TTC549 (cell line): ENCODE measurements around the gene CDC45.

ENCODE experiments used
- FAIRE-seq: peaks from 2 replicates; lab custom pipeline; 2012; peaks lifted over from hg19 to GRCh38; lab: Jason Lieb, UNC

The CDC45 gene

DNA sequence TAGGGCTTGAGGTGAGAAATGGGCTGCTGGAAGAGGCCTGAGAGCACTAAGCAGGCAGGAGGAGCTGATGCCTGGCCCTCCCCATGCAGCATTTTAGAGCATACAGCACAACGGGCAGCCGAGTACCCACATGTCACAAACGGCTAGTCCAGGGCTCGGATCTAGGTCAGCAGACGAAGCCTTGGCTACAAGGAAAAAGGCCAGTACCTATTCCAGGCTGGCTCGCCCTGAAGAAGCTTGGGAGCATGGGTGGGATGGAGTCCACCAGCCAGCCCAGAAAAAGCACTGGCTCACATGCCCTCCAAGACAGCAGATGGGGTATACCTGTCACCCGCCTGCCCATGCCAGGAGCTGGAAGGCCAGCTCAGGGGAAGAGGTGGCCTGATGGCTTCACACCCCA lies 10.3 kb upstream of the CDC45 start:
- no peak for FAIRE-seq

DNA sequence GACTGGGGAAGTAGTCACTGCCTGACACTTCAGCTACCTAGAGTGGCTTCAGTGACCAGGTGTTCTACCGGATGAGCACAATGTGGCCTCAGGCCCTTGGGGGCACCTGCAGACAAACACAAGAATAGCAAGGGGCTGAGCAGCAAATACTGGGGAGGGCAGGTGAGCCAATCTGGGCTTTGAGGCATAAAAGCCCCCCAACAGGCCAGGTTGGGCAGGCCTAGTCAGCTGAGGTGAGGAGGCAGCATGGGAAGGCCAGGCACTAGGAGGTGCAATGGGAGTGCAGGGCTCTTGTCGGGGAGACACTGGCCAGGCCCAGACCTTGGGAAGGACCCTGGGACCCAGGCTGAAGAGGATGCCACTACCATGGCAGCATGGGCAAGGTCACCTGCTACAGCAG lies 9.7 kb upstream of the CDC45 start:
- FAIRE-seq, result no peak

DNA sequence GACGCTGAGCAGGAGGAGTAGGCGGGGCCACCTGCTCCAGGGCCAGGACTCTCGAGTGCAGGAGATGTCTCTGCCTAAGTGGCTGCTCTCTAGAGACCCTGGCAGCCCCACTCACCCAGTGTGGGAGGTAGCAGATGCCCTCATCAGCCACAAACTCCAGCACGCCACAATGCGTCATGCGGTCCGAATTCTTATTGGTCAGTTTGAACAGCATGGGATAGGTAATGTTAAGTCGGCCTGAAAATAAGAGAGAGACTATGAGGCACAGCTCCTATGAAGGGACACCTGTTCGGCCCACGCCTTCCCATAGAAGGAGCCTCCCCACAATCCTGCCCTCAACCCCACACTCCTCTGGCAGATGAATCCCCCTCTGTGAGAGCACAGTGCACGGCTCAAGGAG lies 8.1 kb upstream of the CDC45 start:
- FAIRE-seq, result no peak

DNA sequence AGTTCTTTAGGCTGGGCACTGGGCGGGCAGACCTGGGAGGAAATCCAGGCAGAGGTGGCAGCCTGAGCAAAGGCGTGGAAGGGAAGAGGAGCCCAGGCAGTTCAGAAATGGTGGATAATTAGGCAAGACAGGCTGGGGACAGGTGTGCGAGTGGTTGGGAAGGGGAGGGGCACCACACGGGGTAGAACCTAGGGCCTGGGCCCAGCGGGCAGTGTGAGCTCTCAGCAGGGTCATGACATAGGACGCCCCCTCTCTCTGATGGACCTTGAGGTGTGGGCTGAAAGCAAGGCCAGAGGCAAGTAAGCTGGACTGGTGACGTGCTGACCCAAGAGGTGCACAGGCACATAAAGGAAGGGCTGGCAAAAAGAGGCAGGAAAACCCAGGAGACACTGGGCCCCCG lies 7.5 kb upstream of the CDC45 start:
- no peak for FAIRE-seq

DNA sequence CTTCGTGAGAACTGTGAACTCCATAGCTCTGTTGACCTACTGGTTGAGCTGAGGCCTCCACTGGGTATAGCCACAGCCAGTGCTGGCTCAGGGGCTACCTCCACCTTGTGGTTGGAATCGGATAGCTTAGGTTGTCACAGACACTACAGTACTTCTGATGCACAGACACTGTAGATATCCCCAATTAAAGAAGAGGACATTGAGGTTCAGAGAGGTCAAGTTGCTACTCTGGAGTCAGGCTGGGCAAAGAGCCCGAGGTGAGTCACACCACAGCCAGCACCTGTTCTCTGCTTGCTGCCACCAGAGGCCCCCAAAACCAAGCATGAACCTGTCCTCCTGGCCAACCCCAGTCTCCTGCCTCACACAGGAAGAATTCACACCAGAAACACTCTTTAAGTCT lies 6.1 kb upstream of the CDC45 start:
- no peak for FAIRE-seq

DNA sequence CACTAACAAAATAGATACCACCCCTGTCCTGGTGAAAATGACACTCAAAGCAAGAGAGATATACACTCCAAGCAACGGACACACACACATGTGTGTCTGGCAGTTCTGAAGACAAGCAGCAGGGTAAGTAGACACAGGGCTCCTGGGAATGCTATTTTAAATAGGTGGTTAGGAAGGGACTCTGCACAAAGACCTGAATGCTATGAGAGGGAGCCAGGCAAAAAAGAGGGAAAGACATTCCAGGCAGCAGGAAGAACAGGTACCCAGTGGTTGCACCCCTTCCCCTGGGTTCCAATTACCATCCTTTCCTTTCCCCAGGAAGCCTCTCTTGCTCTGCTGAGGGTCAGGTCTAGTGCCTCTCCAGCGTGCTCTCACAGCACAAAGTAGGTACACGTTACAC lies 3.7 kb upstream of the CDC45 start:
- no peak for FAIRE-seq

DNA sequence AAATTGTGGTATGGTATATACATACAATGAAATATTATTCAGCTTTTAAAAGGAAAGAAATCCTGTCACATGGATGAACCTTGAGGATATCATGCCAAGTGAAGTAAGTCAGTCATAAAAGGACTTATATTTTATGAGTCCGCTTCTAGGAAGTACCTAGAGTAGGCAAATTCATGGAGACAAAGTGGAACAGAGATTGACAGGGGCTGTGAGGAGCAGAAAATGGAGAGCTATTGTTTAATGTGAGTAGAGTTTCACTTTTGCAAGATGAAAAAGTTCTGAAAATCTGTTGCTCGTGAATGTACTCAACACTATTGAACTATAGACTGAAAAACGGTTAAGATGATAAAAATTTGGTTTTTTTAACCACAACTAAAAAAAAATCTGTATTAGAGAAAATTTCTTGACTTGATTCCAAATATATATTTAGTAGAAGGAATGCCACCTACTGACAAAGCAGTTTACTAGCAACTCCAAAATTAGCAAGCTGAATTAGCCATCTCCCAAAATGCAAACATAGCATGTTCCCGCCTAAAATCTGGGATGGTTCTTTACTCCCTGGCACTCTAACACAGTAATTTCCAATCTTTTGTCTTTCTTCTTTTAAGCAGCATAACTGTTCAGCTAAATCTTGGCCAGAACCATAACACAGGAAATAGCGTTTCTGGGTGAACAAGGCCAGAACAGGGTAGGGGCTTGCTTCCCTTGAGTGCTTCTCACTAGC lies 2.2 kb upstream of the CDC45 start:
- FAIRE-seq, result no peak

DNA sequence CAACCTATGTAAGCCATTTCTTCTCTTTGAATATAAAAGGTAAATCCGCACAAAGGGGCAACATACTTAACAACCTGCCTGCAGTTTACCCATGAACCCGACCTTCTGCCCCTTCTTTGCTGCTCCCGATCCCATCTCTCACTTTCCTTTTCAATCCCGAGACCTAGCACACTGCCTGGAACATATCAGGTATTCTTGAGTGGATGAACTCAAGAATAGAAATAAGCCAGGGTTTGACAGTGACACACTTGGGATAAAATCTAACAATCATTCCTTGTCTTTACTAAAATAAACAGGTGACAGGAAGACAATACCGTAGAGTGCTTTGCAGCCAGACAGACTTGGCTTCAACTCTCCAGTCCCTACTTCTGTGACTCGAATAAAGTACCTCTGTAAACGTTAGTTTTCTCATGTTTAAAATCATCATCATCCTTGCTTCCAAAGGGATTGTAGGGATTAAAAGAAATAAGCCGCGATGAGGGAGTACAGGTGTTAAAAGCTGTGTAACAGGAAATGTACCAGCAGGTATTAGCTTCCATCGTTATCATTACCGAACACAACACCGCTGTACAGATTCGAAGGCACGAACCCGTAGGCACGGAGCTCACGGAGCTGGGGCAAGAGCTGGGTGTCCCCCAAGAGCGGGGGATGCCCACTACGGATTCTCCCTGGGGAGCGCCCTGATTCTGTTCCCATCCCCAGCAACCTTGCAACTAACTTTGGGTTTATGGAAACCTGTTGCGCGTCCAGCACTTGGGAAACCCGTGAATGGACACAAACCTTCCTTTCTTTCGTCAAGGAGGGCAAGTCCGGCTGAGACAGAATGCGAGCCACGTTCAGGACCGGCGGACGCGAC lies 1.4 kb upstream of the CDC45 start:
- no peak for FAIRE-seq

DNA sequence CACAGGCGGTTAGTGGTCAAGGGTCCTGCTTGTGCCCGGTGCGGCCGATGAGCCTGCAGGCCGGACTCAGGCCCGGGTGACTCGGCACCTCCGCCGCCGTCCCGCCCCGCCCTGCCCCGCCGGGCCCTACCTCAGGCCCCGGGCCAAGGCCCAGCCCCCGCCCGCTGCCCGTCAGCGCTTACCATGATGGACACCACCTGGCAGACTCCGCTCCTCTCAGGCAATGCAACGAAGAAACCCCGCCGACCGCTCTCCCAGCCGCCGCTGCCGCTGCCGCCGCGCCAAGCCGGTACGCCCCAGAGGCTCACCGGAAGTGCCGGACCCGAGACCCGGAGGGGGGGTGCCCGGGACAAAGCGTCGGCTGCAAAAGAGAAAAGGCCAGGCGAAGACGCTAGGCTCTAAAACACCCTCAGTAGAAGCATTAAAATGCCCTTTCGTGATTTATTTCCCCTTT lies 792 bp upstream of the CDC45 start, which contains the start of gene UFD1:
UFD1 (minus strand) TSS at position 293 of the 454 bp plus-strand sequence; CDS start at position 185, 108 bp downstream.
- FAIRE-seq, result no peak

DNA sequence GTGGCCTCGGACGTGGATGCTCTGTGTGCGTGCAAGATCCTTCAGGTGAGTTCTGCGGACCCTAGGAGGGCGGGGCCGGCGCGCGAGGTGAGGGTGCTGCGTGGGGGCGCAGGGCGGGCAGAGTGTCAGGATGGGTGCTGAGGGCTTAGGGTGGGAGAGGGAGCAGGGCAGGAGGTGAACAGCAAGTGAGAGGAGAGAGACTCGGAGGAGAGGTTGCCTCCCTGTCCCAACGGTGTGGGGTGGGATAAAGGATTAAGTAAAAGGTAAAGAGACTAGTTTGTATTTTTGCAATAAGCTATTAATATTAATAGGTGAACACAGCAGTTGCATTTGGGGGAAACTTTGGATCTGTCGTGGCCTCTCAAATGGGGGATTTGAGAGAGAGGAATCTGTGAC lies 451 bp downstream of the CDC45 start:
- FAIRE-seq, result no peak

DNA sequence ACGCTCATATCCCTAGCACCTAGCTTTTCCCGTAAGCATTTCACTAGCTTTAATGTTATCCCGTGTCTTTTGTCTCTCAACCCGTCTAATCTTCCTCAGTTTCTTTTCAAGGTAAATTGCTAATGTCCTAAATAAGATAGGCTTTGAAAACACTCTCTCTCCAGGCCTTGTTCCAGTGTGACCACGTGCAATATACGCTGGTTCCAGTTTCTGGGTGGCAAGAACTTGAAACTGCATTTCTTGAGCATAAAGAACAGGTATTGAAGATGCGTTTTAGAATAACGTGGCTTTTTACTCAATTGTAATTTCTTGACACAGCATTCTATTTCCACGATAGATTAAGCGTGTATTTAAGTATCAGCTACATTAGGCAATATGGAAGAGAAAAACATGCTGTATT lies 1.1 kb downstream of the CDC45 start:
- no peak for FAIRE-seq

DNA sequence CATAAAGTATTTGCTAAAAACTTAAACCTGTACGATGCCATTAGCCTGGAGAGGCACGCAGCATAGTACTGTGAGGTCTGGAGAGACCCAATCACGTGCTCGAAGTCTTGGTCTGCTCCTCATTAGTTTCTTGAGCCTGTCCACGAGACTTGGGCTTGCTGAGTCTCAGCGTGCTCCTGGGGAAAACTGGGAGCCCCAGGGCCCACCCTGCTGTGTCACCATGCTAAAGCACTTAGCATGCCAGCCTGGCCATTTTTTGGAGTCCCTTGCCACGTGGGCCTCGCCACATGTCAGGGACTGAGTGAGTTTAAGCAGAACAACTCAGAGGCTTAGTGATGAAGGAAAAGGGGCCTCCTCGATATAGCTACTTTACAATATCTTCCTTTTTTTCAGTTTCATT lies 2.6 kb downstream of the CDC45 start:
- no peak for FAIRE-seq

DNA sequence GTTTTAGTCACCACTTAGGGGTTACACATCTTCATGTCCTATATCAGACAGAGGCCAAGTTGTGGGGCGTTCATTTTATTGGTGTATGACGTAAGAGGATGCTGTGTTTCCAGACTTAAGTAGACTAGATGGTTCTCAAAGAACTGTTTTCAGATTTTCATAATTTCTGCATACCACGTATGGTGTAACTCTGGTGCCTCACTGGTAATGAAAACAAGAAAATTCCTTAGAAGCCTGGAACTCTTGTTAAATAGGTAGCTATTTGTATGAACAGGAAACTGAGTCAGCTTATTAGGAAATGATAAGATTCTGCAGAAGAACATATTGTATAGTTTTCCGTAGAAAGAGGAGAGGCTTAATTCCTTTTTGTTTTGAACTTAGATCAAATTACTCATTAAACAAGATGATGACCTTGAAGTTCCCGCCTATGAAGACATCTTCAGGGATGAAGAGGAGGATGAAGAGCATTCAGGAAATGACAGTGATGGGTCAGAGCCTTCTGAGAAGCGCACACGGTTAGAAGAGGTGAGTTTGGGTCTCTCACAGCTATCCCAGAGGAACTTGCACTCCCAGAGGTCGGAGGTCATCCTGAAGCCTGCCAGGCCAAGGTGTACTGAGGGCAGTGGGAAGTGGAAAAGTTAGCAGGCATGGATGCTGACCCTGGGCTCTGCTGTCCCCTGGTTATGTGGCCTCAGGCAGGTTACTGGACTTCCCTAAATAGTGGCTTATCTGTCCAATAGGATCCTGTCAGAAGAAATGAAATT lies 3.9 kb downstream of the CDC45 start:
- FAIRE-seq, result no peak

DNA sequence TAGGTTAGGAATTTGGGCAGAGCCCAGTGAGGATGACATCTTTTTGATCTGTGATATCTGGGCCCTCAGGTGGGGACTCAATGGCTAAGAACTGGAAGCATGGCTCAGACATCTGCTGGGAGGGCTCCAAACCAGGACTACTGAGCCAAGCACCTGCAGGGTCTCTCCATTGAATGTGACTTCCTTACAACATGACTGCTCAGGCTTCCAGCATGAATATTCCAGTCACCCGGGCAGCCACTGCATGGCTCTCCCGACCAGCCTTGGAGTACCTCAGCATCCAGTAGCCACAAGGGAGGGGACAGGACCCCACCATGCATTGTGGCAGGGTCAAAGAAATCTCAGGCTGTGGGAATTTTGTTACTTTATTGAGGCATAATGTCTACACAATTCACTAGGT lies 8.6 kb downstream of the CDC45 start:
- no peak for FAIRE-seq

DNA sequence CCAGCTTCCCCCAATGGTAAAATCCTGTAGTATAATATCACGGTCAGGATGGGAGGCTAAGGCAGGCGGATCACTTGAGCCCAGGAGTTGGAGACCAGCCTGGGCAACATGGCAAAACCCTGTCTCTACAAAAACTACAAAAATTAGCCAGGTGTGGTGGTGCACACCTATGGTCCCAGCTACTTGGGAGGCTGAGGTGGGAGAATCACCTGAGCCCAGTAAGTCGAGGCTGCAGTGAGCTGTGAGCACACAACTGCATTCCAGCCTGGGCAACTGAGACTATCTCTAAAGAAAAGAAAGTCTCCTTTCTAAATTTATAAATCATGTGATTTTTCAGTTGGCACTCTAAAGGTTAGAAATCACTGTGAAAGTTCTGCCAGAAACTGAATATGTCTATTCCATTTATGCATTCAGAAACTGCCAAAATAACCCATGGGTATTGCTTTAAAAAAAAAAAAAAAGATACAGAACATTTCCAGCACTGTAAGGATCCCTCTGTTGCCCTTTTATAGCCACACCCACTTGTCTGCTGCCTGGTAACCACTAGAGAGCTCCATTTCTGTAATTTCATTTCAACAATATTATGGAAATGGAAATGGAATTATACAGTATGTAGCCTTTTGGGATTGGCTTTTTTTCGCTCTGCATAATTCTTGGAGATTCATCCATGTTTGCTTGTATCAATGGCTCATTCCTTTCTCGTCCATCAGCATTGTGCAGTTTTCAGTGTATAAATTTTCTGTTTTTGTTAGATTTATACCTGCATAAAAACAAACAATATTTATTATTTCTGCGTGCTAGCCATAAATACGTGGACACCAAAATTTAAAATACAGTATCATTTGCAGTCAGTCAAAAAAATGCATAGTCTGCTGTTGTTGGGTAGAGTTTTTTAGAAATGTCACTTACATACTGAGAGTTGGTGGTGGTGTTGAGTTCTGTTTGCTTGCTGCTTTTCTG lies 9.4 kb downstream of the CDC45 start:
- FAIRE-seq, result no peak

DNA sequence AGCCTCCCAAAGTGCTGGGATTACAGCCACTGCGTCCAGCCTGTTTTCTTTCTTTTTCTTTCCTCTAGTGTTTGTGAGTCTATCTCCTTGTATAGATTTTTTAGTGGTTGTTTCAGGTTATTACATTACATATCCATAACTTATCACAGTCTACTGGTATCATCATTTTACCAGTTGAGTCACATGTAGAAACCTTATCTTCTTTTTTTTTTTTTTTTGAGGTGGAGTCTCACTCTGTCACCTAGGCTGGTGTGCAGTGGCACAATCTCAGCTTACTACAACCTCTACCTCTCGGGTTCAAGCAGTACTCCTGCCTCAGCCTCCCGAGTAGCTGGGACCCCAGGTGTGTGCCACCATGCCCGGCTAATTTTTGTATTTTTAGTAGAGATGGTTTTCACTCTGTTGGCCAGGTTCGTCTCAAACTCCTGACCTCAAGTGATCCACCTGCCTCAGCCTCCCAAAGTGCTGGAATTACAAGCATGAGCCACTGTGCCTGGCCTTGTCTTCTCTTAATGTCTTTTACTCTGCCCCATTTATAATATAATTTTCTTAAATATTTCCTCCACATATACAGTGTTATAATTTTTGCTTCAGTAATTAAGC lies 11.0 kb downstream of the CDC45 start:
- no peak for FAIRE-seq

DNA sequence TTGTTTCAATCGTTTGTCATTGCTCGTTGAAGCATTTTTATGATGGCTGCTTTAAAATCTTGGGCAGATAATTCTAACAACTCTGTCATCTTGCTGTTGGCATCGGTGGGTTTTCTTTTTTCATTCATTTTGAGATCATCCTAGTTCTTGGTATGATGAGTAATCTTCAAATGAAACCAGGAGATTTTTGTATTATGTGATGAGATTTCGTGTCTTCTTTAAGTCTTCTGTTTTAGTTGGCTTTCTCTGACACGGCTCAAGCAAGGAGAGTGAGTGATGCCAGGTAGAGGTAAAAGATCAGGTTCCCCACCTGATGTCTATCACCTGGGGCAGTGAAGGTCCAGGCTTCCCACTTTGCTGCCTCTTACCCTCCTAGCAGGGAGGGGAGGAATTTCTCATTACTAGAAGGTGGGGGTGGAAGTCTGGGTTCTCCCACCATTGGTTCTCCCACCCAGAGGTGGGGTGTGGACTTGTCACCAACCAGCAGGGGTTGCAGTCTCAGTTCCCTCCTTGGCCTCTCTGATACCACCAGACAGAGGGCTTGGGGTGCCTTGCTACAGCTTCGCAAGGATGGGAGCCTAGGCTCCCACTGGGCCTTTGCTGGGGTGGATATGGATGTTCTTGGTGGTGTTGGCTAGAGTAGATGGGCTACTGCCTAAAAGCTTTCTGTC lies 12.9 kb downstream of the CDC45 start:
- FAIRE-seq, result no peak

DNA sequence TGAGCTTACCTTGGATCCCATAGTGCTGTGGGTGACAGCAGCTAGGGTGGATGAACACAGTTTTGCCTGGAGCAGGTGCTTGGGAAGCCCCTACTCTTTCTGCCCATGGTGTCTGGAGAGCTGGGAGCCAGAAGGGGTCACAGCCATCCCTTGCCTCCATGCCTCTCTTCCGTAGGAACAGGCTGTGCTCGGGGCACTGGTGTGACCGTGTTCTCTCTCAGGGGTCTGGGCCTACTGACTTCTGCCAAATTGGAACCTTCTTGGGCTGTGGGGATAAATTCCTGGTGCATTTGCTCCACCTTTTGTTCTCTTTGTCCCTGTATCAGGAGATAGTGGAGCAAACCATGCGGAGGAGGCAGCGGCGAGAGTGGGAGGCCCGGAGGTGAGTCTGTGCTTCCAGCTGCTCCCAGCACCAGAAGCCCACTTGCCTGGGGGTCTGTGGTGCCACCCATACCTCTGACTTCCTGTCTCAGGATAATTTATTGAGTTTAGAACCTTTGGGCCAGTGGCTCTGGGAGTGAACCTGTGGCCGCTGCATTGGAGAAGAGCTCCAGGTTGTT lies 14.4 kb downstream of the CDC45 start:
- FAIRE-seq, result no peak

DNA sequence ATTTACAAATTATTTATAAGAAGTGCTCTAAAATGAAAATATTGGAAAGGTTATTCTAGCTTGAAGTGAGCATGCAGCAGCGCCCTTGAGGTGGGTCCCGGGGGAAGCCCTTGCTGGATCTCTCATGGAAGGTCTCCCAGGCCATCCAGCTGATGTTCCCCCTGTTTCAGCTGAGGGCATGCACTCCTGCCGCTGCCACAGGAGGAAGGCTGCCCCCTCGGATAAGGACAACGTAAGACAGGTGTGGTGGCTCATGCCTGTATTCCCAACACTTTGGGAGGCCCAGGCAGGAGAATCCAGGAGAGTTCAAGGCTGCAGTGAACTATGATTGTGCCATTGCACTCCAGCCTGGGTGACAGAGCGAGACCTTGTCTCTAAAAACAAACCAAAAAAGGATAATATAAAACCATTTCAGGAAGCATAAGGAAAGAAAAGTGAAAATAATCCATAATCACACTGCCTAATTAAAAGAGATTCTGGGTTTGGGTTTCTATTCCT lies 15.0 kb downstream of the CDC45 start:
- no peak for FAIRE-seq
